ENCODE data around the gene GPX3.

Gene GPX3

DNA sequence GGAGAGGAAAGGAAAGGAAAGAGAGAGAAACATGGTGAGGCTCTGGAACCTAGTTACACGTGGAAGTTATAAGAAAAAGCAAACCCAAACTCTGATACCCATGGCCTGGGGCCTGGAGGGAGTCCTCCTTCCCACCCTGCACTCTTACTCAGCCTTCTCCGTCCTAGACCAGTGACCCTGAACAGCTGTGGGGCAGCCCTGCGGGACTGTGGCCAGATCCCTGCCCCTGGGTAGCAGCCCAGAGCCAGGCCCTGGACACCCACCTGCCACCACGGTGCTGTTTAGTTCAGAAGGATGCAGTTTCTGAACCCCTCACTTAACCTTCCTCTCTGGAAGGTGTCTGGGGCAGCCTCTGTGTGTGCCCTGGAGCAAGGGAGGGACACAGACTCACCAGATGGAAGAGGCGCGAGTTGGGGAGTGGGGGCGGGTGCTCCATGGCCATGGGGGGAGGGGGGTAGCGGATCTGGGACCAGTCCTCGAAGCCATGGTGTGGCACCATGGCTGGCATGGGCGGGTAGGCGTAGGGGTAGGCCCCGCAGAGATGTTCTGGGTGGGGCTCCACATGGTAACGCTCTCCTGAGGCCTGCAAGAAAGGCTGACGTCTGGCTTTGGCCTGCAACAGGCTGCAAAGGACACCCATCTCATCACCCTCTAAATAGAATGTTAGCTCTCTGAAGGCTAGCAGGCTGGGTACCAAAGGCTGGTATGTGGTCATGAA lies 13.0 kb downstream of the GPX3 start:
- DNase-seq (ENCODE audit: low read depth in 4 of 4, low spot score in 1 of 4) = no peak

DNA sequence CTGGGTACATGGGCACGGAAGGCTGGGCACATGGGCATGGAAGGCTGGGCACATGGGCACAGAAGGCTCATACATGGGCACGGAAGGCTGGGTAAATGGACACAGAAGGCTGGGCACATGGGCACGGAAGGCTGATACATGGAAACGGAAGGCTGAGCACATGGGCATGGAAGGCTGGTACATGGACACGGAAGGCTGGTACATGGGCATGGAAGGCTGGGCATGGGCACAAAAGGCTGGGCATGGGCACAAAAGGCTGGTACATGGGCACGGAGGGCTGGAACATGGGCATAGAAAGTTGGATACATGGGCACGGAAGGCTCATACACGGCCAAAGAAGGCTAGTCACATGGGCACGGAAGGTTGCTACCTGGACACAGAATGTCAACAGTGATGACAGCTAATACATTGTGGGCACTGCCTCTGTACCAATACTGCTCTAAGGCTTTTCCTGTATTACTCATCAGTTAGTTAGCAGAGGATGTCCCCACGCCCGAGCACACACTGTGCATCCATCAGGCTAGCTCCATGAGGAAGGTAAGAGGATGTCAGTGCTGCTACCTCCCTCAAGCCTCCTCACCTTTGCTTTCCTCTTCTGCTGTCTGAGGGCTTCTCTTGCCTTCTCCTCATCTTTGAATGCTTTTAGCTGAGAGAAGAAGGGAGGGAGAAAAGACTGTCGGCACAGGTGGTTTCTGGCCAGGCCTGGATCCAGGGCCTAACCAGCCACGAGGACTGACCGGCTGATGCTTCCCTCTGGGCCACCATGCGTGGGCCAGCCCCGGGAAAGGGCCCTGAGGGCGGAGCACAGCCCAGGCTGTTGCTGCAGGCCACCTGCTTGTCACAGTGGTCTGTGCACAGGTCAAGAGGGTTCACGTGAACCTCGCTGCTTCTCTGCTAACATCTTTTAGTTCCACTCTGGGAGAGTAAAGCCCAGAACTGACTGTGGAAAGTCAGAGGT lies 14.3 kb downstream of the GPX3 start:
- DNase-seq (ENCODE audit: low read depth in 4 of 4, low spot score in 1 of 4) = no peak

DNA sequence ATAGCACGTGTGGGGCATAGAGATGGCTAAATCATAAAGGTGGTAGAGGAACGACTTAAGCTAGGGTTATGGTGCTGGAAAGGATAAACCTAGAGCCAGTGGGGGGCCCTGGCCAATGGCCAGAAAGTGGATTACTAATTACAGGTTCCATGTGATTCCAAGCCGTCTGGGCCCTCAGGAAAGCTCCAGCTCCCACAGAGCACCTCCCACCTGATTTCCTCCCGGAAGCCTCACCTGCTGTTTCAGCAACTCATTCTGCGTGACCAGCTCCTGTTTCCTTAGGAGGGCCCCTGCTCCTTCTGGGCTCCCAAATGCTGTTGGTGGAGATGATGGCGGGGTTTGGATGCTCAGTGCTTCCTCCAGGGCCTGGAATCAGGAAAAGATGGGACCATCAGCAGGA lies 16.2 kb downstream of the GPX3 start:
- DNase-seq (ENCODE audit: low read depth in 4 of 4, low spot score in 1 of 4) = no peak

GRCh38 chr5:151037561-151038411 lies 17.4 kb downstream of the GPX3 start:
- no peak for DNase-seq (ENCODE audit: low read depth in 4 of 4, low spot score in 1 of 4)

DNA sequence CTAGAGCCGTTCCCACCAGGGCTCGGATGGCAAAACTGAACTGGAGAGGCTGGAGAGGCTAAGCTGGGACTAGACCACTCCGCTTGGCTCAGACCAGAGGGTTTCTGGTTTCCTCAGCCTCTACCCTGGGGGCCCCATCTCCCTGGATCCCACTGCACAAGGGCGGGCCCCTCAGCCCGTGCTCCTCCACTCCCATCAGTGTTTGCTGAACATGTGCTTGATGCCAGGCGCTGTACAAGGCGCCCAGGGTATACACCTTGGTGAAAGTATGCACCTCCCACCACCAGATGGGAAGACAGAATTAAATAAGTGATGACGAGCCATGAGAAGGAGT lies 18.0 kb downstream of the GPX3 start:
- no peak for DNase-seq (ENCODE audit: low read depth in 4 of 4, low spot score in 1 of 4)

GRCh38 chr5:151038801-151039238 lies 18.4 kb downstream of the GPX3 start:
- DNase-seq (ENCODE audit: low read depth in 4 of 4, low spot score in 1 of 4) = peak in 2 of 4 experiments; percentile 21 to 31

DNA sequence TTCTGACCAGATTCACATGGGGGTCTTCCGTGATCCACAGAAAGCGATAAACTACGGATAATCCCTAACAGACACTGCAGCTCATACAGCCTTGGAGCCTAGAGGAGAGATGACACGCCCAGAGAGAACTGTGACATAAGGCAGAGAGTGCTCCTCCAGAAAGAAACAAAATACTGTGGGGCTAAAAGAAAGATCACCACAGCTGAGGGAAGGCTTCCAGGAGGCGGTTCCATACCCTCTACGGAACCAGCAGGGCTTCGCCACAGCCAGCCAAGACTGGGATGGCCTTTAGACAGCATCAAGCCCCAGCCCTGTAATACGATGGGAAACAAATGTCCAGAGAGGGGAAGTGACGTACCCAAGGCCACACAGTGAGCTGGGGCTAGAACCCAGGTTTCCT lies 19.3 kb downstream of the GPX3 start:
- DNase-seq (ENCODE audit: low read depth in 4 of 4, low spot score in 1 of 4) = no peak

GRCh38 chr5:151040211-151040747 lies 19.9 kb downstream of the GPX3 start:
- no peak for DNase-seq (ENCODE audit: low read depth in 4 of 4, low spot score in 1 of 4)

- no peak for DNase-seq (ENCODE audit: low read depth in 4 of 4, low spot score in 1 of 4)
Measured at GRCh38 chr5:151041577-151042268, 21.3 kb downstream of the GPX3 start.

- no peak for DNase-seq (ENCODE audit: low read depth in 4 of 4, low spot score in 1 of 4)
Measured at GRCh38 chr5:151042453-151043093, 22.2 kb downstream of the GPX3 start.

GRCh38 chr5:151047814-151048425 lies 27.5 kb downstream of the GPX3 start:
- no peak for DNase-seq (ENCODE audit: low read depth in 4 of 4, low spot score in 1 of 4)

DNA sequence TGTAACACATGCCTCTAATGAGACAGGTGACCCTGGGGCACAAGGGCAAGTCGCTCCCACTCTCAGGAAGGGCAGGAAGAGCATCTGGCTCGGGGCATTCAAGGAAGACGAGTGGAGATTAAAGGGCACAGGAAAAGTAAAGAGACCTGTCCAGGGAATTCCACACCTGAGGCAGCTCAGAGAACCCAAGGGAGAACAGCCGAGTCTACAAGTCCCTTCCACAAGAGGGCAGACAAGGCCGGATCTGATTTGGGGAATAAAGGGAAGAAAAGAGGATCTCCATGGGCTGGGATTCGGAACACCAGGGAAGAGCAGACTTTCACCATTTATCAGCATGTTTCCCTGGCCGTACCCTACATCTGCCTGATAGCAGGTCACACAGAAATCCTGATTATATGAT lies 28.1 kb downstream of the GPX3 start:
- DNase-seq (ENCODE audit: low read depth in 4 of 4, low spot score in 1 of 4) = no peak

DNA sequence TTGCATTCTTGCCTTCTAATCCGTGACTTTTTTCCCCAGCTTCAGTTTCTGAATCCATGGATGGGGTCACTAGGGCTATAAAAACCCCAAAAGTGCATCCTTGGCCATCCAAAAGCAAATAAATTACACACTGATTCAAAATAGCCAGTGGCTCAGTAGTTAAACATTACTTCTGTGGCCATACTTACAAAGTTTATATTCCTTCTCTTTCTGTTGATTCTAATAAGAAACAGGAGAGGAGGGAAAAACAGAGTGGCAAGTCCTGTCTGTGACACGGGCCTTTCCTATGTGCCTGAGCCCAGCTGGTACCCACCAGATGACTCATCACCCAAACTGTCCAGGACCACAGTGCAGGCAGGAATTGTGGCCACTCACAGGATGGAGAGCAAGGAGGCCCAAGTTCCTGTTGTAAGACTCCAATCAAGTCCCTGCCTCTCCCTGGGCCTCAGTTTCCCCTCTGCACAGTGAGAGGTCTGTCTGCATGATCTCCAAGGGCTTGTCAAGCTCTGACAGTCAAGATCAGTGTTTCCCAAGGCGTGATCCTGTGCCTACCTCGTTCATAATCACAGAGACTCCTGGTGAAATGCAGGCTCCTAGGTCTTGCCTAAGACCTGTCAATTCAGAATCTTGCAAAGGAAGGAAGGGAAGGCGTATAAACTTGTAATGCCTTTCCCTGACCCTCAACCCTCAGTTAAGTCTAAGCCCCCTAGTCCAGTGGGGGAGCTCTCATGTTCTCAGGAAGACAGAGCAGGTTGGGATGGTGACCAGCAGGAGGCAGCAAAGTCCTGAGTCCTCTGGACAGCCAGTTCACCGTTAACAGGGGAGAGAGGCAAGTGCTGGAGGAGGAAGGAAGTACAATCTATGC lies 30.9 kb downstream of the GPX3 start:
- DNase-seq (ENCODE audit: low read depth in 4 of 4, low spot score in 1 of 4) = peak in 3 of 4 experiments; percentile 47 to 52 (median 51)

GRCh38 chr5:151051931-151052608 lies 31.7 kb downstream of the GPX3 start:
- no peak for DNase-seq (ENCODE audit: low read depth in 4 of 4, low spot score in 1 of 4)

GRCh38 chr5:151052836-151053235 lies 32.4 kb downstream of the GPX3 start:
- no peak for DNase-seq (ENCODE audit: low read depth in 4 of 4, low spot score in 1 of 4)

DNA sequence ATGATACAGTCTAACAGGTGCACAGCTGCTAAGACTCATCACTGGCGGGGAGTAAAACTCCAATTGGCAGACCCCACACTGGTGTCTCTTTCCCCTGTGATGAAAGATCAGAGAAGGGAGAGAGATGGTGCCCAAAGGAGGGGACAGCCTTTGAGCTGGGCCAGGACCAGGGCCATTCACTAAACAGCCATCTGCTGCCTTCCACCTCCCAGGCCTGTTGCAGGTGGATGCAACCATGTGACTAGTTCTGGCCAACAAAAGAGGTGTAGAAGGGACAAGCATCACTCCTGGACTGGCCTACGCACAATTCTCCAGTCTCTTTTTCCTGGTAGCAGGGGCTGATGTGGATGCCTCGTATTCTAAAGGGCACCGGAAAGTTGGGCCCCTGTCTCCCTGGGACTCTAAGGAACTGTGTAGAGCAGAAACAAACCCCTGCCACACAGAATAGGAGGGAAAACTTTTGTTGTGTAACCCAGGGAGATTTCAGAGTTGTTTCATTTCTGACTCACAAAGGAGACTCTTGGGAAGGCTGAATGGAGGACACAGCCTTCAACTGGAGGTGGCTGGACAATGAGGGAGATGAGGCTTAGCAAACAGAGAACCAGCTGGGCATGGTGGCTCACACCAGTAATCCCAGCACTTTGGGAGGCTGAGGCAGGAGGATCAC lies 33.5 kb downstream of the GPX3 start:
- no peak for DNase-seq (ENCODE audit: low read depth in 4 of 4, low spot score in 1 of 4)

GRCh38 chr5:151054709-151055108 lies 34.3 kb downstream of the GPX3 start:
- no peak for DNase-seq (ENCODE audit: low read depth in 4 of 4, low spot score in 1 of 4)

DNA sequence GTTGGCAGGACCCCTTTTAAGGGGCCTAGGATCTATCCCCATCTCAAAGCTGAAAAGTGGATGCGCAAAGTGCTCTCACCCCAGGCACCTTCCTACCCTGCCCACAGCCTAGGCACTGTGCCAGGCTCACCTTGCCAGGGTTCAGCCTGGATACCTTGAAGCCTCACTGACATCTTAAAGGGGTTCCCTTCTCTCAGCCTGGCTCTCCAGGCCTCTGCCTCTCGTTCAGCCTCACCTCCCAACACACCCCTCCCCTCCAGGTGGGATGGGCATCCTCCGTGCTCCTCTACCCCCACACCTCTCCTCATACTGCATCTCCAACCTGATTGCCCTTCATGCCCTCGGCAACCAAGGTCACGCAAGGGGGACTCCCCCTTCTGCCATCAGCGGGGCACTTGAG lies 34.9 kb downstream of the GPX3 start:
- no peak for DNase-seq (ENCODE audit: low read depth in 4 of 4, low spot score in 1 of 4)
